Lower lobe of right lung (tissue), 2 donors: ENCODE data around the gene SIL1. TPM values are rescaled to one million over a fixed set of nuclear protein-coding genes. Genes with fewer than 3 reads are reported as not detected.

Experiments used
- ATAC-seq, 2 donors: fragments of 200-7000 bp; cut with Tn5 transposase; one replicate each; pipeline ENCODE4 v1.9.1; 2020 to 2022; ENCODE audit warnings: mild to moderate bottlenecking in 2 of 2, moderate library complexity in 2 of 2
- DNase-seq: peaks from one replicate; pipeline ENCODE4 v3.0.0-alpha.2; 2020
- H3K27ac ChIP-seq: fragments of 200-600 bp; one replicate; pipeline ENCODE4 v1.8.0; 2022
- H3K27me3 ChIP-seq: fragments of 200-600 bp; one replicate; pipeline ENCODE4 v1.8.0; 2022; ENCODE audit warnings: low read depth
- H3K36me3 ChIP-seq: fragments of 200-600 bp; one replicate; pipeline ENCODE4 v1.8.0; 2022; ENCODE audit warnings: mild to moderate bottlenecking
- H3K4me1 ChIP-seq: fragments of 200-600 bp; one replicate; pipeline ENCODE4 v1.8.0; 2022
- H3K4me3 ChIP-seq: fragments of 200-600 bp; one replicate; pipeline ENCODE4 v1.8.0; 2022; ENCODE audit warnings: mild to moderate bottlenecking
- H3K9me3 ChIP-seq: fragments of 200-600 bp; one replicate; pipeline ENCODE4 v1.8.0; 2022
- intact Hi-C: fragments of 100-400 bp; cut with DNase I; formaldehyde crosslinking; loops from one replicate; pipeline ENCODE4 v1.11.0; 2022
- total RNA-seq: library from RNA; stranded (reverse); fragmentation: NEBNext Ultra II Directional; extraction: Animal tissue kit (Norgen Biotek cat#: 25700); gene quantifications from one replicate; pipeline ENCODE4 v1.2.1, GENCODE V29; 2021
- TF ChIP-seq, protein P1 (sequence below): fragments of 200-600 bp; IDR thresholded peaks from one replicate; pipeline ENCODE4 v1.8.0; 2022; ENCODE audit warnings: antibody characterized with exemption, mild to moderate bottlenecking
- donor health status: DM: no; HTN: yes; CAD: no; lungs with severe emphysema.

The SIL1 gene
- total RNA-seq, 1 donor from 2014 or later, result 40.6 TPM

DNA sequence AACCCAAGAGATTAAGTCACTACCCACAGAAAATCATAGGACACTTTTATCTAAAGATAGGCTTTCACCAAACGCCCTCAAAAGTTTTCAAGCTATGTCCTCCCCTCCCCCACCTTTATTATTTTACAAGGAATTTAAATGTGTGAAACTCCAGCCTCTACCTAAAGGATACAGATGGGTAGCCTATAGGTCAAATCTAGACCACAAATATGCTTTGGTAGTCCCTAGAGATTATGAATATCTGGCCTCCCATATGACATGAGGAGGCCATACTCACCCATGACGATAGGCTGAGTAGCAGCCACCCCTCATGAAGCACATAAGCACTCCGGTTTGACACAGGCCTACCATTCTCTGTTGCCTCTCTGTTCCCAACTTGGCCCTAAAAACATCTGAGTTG is 11.9 kb downstream of the SIL1 start:
- DNase-seq (no peak), ATAC-seq (no peak)
- H3K4me3 ChIP-seq, result no peak overlapping the region
- H3K36me3 ChIP-seq, result no peaks in the 10 kb centered on the region
- intact Hi-C loops, result no loop called here
- TF ChIP-seq, protein P1, sequence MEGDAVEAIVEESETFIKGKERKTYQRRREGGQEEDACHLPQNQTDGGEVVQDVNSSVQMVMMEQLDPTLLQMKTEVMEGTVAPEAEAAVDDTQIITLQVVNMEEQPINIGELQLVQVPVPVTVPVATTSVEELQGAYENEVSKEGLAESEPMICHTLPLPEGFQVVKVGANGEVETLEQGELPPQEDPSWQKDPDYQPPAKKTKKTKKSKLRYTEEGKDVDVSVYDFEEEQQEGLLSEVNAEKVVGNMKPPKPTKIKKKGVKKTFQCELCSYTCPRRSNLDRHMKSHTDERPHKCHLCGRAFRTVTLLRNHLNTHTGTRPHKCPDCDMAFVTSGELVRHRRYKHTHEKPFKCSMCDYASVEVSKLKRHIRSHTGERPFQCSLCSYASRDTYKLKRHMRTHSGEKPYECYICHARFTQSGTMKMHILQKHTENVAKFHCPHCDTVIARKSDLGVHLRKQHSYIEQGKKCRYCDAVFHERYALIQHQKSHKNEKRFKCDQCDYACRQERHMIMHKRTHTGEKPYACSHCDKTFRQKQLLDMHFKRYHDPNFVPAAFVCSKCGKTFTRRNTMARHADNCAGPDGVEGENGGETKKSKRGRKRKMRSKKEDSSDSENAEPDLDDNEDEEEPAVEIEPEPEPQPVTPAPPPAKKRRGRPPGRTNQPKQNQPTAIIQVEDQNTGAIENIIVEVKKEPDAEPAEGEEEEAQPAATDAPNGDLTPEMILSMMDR, result no peak
- H3K27me3 ChIP-seq, result no peaks in the 10 kb centered on the region
- H3K27ac ChIP-seq, result no peak overlapping the region
- peaks cover 35% of the 10 kb centered on the region for H3K4me1 ChIP-seq
- H3K9me3 ChIP-seq, result no peaks in the 10 kb centered on the region

DNA sequence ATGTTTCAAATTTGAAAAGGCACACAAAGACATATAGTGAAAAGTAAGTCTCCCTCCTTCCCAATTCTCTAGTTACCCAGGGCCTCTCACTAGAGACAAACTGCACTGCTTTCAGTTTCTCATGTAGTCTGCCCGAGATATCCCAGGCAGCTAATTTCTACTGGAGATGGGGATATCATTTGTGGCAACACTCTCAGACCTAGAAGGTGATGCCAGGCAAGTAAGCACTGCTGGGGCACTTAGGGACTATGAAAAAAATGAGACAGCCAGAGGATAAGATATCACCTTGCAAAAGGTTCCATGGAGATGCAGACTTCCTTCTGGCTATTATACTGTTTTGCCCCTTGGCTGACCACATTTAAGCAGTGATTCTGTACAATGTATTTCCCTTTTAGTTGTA is 12.6 kb downstream of the SIL1 start:
- TF ChIP-seq, protein P1, result no peak
- Histone ChIP-seq H3K4me3 (no peak overlapping the region), H3K4me1 (peaks cover 41% of the 10 kb centered on the region), H3K36me3 (no peaks in the 10 kb centered on the region), H3K27me3 (no peaks in the 10 kb centered on the region), H3K9me3 (no peaks in the 10 kb centered on the region), H3K27ac (no peak overlapping the region)
- intact Hi-C loops, result no loop called here
- DNase-seq, result no peak
- no peak for ATAC-seq

DNA sequence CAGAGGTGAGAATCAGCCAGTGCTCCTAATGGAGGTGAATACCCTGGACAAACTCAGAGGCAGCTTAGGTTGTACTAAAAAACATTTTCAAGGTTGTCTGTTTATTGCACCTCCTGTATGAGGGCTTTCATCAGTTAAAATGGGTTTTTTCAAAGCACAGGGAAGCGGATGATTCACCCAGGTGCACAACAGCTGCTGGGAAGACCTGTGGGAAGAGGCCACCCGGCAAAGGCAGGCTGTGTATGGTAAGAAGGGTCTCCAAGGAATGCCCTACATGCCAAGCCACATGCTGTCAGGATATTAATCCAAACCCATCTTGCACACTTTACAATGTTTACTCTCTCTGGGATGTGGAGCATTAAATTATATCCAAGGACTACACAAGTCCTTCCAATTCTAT is 14.7 kb downstream of the SIL1 start:
- no peaks in the 10 kb centered on the region for H3K9me3 ChIP-seq
- intact Hi-C loops, result no loop called here
- peaks cover 46% of the 10 kb centered on the region for H3K4me1 ChIP-seq
- TF ChIP-seq, protein P1, result no peak
- H3K27me3 ChIP-seq, result no peaks in the 10 kb centered on the region
- no peak for DNase-seq
- no peak for ATAC-seq
- H3K4me3 ChIP-seq, result no peak overlapping the region
- no peak overlapping the region for H3K27ac ChIP-seq
- H3K36me3 ChIP-seq, result no peaks in the 10 kb centered on the region

DNA sequence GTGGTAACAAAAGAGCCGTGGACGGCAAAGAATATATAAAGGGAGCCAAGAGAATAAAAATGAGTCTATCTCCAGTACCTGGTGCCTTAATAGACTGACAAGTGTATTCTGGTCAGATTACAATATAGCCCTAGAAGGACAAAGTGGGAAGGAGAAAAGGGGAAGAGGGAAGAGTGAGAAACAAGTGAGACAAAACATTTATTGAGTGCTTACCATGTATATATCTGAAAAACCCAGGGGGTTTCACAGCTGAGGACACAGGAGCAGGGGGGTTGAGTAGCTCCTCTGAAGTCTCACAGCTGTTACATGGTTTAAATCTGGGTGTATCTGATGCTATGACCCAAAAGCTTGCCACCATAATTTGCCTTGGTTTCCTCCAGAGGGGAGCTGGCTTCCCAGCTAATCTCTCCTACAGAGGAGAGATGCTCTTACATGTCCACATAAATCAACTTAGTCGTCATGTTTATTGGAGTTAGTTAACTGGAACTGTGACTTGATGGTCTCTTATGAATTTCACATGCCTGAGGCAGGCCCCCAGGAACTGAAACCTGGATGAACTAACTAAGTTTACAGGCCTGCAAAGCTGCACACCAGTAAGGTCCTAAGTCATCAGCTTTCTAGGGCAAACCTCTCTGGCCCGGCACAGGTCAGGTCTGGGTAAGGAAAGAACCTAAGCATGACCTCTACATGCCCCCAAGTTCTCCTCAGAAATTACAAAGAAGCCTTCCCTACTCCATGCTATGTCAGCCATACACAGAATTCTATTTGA is 15.5 kb downstream of the SIL1 start:
- no peaks in the 10 kb centered on the region for H3K36me3 ChIP-seq
- ATAC-seq (no peak), DNase-seq (no peak)
- no peak overlapping the region for H3K4me3 ChIP-seq
- TF ChIP-seq, protein P1, result no peak
- H3K27ac ChIP-seq, result no peak overlapping the region
- H3K9me3 ChIP-seq, result no peaks in the 10 kb centered on the region
- intact Hi-C loops, result no loop called here
- peaks cover 54% of the 10 kb centered on the region for H3K4me1 ChIP-seq
- no peaks in the 10 kb centered on the region for H3K27me3 ChIP-seq

DNA sequence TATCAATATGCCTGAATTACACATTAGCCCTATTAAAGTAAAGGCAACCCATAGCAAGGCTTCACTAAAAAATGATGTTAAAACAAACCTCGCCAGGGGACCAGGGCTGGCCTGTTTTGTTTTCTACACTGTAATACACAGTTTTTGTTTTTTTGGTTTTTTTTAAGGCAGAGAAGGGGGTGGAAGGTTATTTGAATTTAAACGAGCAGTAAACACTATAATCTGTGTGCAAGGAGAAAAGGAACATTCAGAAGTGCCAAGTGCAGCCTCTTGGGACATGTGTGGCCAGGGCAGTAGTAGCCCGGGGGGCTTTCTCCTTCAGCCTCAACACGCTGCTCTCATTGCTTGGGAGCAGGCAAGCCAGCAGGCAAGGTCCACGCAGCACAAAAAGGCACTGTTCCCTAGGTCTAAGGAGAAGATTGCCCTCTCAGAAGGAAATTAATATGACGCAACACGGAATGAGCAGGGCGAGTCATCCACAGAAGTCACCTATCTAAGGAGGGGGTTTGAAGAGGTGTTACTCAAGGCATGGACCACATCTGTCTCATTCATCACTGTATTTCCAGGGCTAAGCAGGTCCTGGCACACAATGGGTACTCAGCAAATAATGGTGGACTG is 16.2 kb downstream of the SIL1 start:
- DNase-seq (no peak), ATAC-seq (peak in 1 of 2 donors; percentile 54)
- H3K9me3 ChIP-seq, result no peaks in the 10 kb centered on the region
- H3K27me3 ChIP-seq, result no peaks in the 10 kb centered on the region
- H3K27ac ChIP-seq, result no peak overlapping the region
- TF ChIP-seq, protein P1, result no peak
- intact Hi-C loops, result no loop called here
- no peak overlapping the region for H3K4me3 ChIP-seq
- no peaks in the 10 kb centered on the region for H3K36me3 ChIP-seq
- H3K4me1 ChIP-seq, result peaks cover 58% of the 10 kb centered on the region
